Stomach smooth muscle (tissue), 2 donors: Measurements from ENCODE around the gene NBPF3.

ENCODE experiments used
- H3K27ac ChIP-seq: one replicate; pipeline ENCODE4 v1.7.0; 2013; ENCODE audit warnings: mild to moderate bottlenecking, low read length, inconsistent platforms
- H3K27me3 ChIP-seq, 2 donors: one replicate each; pipeline ENCODE4 v1.7.0; 2013; ENCODE audit warnings: low read length in 2 of 2; ENCODE audit not compliant: insufficient read depth in 2 of 2, control insufficient read depth in 1 of 2
- H3K36me3 ChIP-seq, 2 donors: one replicate each; pipeline ENCODE4 v1.7.0; 2013; ENCODE audit warnings: low read length in 2 of 2; ENCODE audit not compliant: control insufficient read depth in 2 of 2, insufficient read depth in 2 of 2
- H3K4me1 ChIP-seq: one replicate; pipeline ENCODE4 v1.7.0; 2013; ENCODE audit warnings: low read length; ENCODE audit not compliant: control insufficient read depth, insufficient read depth
- H3K4me3 ChIP-seq, 2 donors: one replicate each; pipeline ENCODE4 v1.7.0; 2013; ENCODE audit warnings: low read length in 2 of 2
- H3K9ac ChIP-seq, 2 donors: one replicate each; pipeline ENCODE4 v1.7.0; 2013; ENCODE audit warnings: low read length in 2 of 2, mild to moderate bottlenecking in 1 of 2
- H3K9me3 ChIP-seq, 2 donors: one replicate each; pipeline ENCODE4 v1.7.0; 2013; ENCODE audit warnings: low read length in 2 of 2; ENCODE audit not compliant: control insufficient read depth in 2 of 2
- donor health status: healthy.
- donor health status: Pancreatic carcinoma.

NBPF3 gene

GRCh38 chr1:21495225-21495820, 55.4 kb downstream of the NBPF3 start:
- Histone ChIP-seq H3K9ac (no peak overlapping the region), H3K27ac (no peak overlapping the region), H3K4me3 (no peak overlapping the region), H3K36me3 (no peaks in the 10 kb centered on the region), H3K9me3 (no peaks in the 10 kb centered on the region), H3K4me1 (no peaks in the 10 kb centered on the region), H3K27me3 (peaks cover 12 to 14% of the 10 kb centered on the region in 2 donors)

GRCh38 chr1:21496063-21496462, 56.1 kb downstream of the NBPF3 start:
- H3K27ac ChIP-seq = no peak overlapping the region
- no peak overlapping the region for H3K9ac ChIP-seq
- H3K4me1 ChIP-seq = no peaks in the 10 kb centered on the region
- H3K9me3 ChIP-seq = no peaks in the 10 kb centered on the region
- no peak overlapping the region for H3K4me3 ChIP-seq
- H3K36me3 ChIP-seq = no peaks in the 10 kb centered on the region
- peaks cover 10 to 12% of the 10 kb centered on the region in 2 donors for H3K27me3 ChIP-seq

GRCh38 chr1:21496886-21497285, 56.9 kb downstream of the NBPF3 start:
- Histone ChIP-seq H3K4me1 (no peaks in the 10 kb centered on the region), H3K27me3 (peaks cover 7 to 12% of the 10 kb centered on the region in 2 donors), H3K27ac (no peak overlapping the region), H3K36me3 (no peaks in the 10 kb centered on the region), H3K4me3 (no peak overlapping the region), H3K9ac (no peak overlapping the region), H3K9me3 (no peaks in the 10 kb centered on the region)

GRCh38 chr1:21497466-21498061, 57.6 kb downstream of the NBPF3 start:
- H3K9ac ChIP-seq = no peak overlapping the region

GRCh38 chr1:21499283-21499950, 59.5 kb downstream of the NBPF3 start:
- no peaks in the 10 kb centered on the region for H3K9me3 ChIP-seq
- no peaks in the 10 kb centered on the region for H3K36me3 ChIP-seq
- H3K27me3 ChIP-seq = peaks cover 3 to 8% of the 10 kb centered on the region in 2 donors
- H3K9ac ChIP-seq = no peak overlapping the region
- no peak overlapping the region for H3K4me3 ChIP-seq
- no peaks in the 10 kb centered on the region for H3K4me1 ChIP-seq
- H3K27ac ChIP-seq = no peak overlapping the region

More at GRCh38 chr1:21497466-21498061, 57.6 kb downstream of the NBPF3 start:
- no peak overlapping the region for H3K27ac ChIP-seq
- no peaks in the 10 kb centered on the region for H3K36me3 ChIP-seq
- H3K4me1 ChIP-seq = no peaks in the 10 kb centered on the region
- H3K9me3 ChIP-seq = no peaks in the 10 kb centered on the region
- peaks cover 5 to 8% of the 10 kb centered on the region in 2 donors for H3K27me3 ChIP-seq
- no peak overlapping the region for H3K4me3 ChIP-seq

GRCh38 chr1:21503706-21504377, 63.9 kb downstream of the NBPF3 start:
- H3K9ac ChIP-seq = no peak overlapping the region
- H3K4me1 ChIP-seq = peaks cover 2% of the 10 kb centered on the region
- peaks cover 15 to 21% of the 10 kb centered on the region in 2 donors for H3K27me3 ChIP-seq
- H3K9me3 ChIP-seq = no peaks in the 10 kb centered on the region
- H3K27ac ChIP-seq = no peak overlapping the region
- no peaks in the 10 kb centered on the region for H3K36me3 ChIP-seq
- H3K4me3 ChIP-seq = no peak overlapping the region

GRCh38 chr1:21506804-21507203, 66.9 kb downstream of the NBPF3 start:
- Histone ChIP-seq H3K27ac (no peak overlapping the region), H3K9ac (no peak overlapping the region), H3K27me3 (peaks cover 34 to 35% of the 10 kb centered on the region in 2 donors), H3K4me3 (no peak overlapping the region), H3K9me3 (no peaks in the 10 kb centered on the region), H3K36me3 (no peaks in the 10 kb centered on the region), H3K4me1 (peaks cover 13% of the 10 kb centered on the region)

- H3K4me1 ChIP-seq = peaks cover 13% of the 10 kb centered on the region
- no peak overlapping the region for H3K9ac ChIP-seq
- H3K9me3 ChIP-seq = no peaks in the 10 kb centered on the region
- peaks cover 35 to 41% of the 10 kb centered on the region in 2 donors for H3K27me3 ChIP-seq
- H3K27ac ChIP-seq = no peak overlapping the region
- no peaks in the 10 kb centered on the region for H3K36me3 ChIP-seq
- no peak overlapping the region for H3K4me3 ChIP-seq
These were observed 67.8 kb downstream of the NBPF3 start for GRCh38 chr1:21507511-21508270.

- Histone ChIP-seq H3K27me3 (peaks cover 35 to 41% of the 10 kb centered on the region in 2 donors), H3K9ac (no peak overlapping the region), H3K36me3 (no peaks in the 10 kb centered on the region), H3K4me3 (peak overlapping the region; percentile 35 to 47), H3K9me3 (no peaks in the 10 kb centered on the region), H3K4me1 (peaks cover 13% of the 10 kb centered on the region), H3K27ac (no peak overlapping the region)
These were observed 68.8 kb downstream of the NBPF3 start for GRCh38 chr1:21508580-21509350.
